HG03066 (cell line): Measurements from ENCODE around the gene RPH3AL.

ENCODE experiments used
- ATAC-seq: cut with Tn5 transposase; IDR thresholded peaks from one replicate; pipeline ENCODE4 v1.9.1; 2021; ENCODE audit warnings: low read depth; ENCODE audit not compliant: unreplicated experiment

RPH3AL gene, protein sequence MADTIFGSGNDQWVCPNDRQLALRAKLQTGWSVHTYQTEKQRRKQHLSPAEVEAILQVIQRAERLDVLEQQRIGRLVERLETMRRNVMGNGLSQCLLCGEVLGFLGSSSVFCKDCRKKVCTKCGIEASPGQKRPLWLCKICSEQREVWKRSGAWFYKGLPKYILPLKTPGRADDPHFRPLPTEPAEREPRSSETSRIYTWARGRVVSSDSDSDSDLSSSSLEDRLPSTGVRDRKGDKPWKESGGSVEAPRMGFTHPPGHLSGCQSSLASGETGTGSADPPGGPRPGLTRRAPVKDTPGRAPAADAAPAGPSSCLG

DNA sequence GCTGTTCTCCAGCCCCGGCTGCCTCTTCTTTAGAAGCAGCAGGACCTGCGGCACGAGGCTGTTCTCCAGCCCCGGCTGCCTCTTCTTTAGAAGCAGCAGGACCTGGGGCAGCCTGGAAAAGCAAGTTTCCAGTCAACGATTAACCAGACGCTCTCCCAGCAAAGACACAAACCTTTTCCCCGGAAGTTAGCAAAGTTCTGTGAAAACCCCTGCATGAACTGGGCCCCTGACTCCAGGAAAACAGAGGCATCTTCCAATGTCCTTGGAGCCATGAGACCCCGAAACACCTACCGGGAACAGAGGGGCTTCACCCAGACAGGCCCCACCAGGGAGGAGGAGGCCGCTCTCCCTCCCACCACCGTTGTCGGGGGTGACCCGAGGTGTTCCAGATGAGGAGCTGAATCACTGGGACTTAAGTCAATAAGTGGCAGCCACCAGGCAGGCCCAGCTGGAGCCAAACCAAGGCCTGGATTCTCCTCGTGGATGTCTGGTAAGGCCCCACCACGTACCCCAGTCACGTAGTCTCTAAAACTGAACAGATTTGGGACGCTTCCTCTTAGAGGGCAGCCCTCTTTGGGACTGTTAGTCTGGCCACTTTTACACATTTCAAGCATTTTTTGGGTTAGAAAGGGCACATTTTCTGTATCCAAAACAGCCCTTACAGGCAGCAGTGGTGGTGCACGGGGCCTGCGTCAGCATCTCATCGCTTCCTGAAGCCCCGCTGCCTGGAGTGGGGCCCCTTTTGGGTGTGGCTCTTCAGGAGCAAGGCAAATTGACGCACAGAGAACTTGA, at the start of gene RPH3AL:
RPH3AL (minus strand) TSS at position 387 of the 792 bp plus-strand sequence. CDS start 25,264 bp downstream, outside the sequence.
- ATAC-seq = no peak

DNA sequence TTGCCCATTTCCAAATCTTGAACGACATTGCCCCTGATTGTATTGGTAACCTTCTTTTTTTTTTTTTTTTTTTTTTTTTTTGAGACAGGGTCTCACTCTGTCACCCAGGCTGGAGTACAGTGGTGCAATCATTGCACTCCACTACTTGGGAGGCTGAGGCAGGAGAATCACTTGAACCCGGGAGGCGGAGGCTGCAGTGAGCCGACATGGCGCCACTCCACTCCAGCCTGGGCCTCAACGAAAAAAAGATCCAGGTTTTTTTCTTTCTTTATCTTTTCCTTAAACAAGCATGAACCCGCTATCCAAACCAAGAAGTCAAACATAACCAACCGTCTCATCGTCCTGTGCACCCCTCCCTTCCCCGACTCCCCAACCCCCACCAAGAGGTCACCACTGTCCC, 47.6 kb upstream of the RPH3AL start:
- ATAC-seq = no peak

GRCh38 chr17:396788-397187, 44.2 kb upstream of the RPH3AL start:
- no peak for ATAC-seq

- no peak for ATAC-seq
Measured at GRCh38 chr17:395974-396373, 43.4 kb upstream of the RPH3AL start.

DNA sequence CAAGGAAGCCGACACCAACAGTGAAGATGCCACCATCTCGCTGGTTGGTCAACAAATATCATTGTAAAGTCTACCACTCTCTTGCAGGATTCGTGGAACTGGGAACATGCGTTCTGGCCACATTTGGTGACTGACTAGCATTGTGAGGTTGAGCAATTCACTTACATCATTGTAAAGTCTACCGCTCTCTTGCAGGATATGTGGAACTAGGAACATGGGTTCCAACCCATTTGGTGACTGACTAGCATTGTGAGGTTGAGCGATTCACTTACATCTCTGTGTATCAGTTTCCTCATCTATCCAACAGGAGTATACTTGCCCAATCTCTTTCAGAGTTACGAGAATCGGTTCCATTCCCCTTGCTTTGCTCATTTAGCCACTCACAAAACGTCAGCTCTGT, 42.6 kb upstream of the RPH3AL start:
- no peak for ATAC-seq

- no peak for ATAC-seq
Measured at GRCh38 chr17:394718-395095, 42.1 kb upstream of the RPH3AL start.

- ATAC-seq = no peak
Measured at GRCh38 chr17:393806-394717, 41.5 kb upstream of the RPH3AL start.

GRCh38 chr17:391850-392249, 39.2 kb upstream of the RPH3AL start:
- ATAC-seq = no peak

DNA sequence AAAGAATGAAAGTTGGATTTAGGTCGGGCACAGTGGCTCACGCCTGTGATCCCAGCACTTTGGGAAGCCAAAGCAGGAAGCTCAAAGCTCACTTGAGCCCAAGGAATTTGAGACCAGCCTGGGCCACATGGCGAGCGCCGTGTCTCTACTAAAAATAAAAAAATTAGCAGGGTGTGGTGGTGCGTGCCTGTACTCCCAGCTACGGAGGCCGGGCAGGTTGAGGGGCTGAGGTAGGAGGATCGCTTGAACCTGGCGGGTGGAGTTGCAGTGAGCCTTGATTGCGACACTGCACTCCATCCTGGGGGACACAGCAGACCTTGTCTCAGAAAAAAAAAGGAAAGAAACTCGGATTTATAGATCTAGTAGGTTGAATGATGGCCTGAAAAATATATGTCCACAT, 37.4 kb upstream of the RPH3AL start:
- no peak for ATAC-seq

DNA sequence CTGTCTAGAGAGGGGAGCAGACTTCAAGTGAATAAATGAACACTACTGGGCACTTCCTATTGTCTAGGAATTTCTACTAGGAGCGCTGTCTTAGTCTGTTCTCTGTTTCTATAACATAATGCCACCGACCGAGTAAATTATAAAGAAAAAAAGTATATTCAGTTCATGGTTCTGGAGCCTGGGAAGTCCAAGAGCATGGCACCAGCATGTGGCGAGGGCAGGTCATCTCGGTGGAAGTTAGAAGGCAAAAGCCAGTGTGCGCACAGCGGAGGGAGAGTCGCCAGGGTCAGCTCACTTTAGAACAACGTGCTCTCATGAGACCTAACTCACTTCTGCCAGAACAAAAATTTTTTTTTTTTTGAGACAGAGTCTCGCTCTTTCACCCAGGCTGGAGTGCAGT, 35.5 kb upstream of the RPH3AL start:
- no peak for ATAC-seq

DNA sequence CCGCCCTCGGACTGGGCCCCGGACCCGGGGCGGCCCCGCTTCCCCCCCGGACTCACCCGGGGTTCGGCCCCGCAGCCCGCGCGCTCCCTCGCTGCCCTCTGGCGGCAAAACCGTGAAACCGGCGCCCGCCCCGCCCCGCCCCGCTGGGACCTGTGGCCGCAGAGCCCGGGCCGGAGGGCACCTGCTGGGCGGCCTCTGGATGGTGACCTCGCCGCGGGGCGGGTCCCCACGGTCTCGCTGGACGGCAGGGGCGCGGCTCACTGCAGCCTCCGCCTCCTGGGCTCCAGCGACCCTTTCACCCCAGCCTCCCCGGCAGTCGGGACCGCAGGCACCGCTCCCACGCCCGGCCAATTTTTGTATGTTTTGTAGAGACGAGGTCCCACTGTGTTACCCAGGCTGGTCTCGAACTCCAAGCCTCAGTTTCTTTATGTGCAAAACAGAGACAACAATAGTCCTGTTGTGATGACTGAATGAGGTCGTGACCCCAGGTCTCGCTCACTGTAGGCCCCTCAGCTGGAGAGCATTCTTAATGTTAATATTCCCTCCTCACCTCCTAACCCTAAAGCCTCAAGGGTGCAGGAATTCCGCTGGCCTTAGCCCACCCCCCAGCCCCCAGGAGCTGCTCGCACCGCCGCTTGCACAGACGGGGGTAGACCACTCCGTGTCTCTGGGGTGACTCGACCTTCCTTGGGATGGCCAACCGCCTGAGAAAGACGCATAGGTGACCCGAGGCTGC, 33.7 kb upstream of the RPH3AL start:
- ATAC-seq = peak; percentile 50

DNA sequence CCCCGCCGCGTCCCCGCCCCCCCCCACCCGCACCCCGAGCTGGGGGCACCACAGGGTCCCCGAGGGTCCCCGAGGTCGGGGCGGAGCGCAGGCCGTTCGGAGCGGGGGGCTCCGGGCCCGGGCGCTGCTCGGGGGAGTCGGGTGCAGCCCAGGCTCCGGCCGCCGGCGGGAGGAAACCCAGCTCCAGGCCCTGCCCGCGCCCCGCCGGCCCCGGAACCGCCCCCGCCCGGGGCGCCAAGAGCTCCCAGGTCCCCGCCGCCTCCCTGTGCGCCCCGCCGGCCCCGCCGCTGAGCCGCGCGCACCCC, 33.2 kb upstream of the RPH3AL start:
- ATAC-seq = peak; percentile 17

- no peak for ATAC-seq
Measured at GRCh38 chr17:385178-385835, 32.7 kb upstream of the RPH3AL start.

GRCh38 chr17:384622-385177, 32.1 kb upstream of the RPH3AL start:
- no peak for ATAC-seq

DNA sequence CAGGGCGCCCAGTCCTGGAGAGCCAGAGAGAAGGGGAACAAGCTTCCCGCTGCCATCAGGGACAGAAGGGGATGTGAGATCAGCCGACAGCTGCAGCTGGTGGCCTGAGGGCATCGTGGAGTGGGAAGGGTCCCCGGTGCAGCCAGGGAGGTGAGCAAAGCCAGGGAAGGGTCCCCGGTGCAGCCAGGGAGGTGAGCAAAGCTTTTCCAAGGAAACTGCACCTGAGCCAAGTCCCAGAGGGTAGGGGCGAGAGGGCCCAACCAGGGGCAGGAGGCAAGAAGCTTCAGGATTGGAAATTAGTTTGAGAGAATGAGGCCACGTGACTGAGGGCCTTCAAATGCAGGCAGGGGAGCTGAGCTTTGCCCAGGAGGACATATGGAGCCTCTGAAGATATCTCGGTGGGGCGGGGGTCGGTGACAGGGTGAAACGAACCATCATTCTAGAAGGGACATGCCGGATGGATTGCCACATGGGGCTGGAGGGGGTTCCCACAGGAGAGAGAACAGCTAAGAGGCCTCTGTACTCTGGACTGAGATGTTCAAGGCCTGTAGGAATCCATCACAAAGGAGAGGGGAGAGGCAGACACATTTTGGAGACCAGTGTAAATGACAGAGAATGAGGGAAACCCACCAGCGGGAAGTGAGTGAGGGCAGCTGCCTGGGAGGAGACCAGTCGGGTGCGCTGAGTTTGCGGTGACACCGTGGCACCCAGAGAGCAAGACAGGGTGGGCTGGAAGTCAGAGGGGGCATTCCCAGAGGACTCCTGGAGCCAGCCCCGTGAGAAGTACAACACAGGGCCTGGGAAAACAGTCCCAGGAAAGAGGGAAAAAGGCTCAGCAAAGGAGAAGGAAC, 31.4 kb upstream of the RPH3AL start:
- ATAC-seq = no peak

DNA sequence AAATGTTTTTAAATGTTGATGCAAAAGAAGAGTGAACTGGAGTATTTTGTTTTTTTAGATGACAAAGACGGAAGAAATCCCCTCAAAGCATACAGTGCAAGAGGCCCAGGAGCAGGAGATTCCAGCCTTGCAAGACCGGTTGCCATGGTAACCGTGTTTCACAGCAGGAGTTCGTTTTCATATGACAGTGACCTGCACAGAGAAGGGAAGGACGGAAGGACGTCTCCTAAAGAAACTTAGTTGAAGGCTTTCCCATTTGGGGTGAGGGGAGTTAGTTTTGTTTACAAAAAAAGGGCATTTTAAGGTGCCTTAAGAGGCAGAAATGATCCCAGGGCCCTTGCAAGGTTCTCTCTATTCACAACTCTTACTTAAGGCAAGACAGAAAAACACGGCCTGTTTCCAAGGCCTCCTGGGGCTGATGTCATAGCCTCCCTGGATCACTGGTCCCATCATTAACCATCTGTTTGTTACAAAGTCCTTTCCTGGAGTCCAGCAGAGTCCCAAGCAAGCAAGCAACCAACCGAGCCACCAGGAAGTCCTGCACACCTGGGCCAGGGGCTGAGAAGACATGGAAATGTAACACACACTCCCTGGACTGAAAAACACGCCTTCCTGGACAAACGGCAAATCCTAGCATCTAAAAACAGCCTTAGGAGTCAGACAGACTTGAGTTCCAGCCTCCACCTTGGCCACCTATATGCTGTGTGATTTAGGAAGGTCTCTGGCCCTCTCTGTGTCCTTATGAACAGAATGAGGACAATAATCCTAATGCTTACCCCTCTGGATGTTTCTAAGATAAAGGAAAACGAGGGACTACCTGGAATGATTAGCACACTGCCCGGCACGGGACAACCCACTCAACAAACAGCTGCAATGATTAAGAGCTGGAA, 30.3 kb upstream of the RPH3AL start:
- ATAC-seq = no peak

DNA sequence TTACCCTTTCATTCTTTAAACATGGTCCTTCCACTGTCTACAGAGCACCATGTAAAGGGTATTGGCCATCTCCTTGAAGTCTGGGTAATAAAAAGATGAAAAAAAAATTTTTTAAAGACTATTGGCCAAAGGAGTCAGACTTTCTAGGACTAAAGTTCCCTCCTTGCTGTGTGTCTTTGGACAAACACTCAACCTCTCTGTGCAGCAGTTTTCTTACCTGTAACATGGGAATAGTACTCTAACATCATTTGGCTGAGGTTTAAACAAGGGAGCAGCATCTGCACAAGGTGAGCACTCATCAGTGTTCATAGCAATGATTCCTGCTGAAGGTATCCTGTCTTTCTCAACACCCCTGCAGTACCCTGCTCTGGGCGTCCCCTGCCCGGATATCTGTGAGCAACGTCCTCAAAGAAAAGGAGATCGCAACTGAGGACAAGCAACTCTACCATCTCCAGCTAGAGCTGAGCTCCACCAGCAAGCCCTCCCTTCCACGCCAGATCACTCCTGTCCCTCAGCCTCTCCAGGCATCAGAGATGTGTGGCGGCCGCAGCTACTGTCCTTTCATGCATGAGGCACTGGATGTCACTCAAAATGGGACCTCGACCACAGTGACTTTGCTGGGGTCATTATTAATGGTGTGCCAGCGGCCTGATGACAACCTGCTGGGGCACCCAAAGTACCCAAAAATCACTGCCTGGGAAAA, 29.5 kb upstream of the RPH3AL start:
- ATAC-seq = no peak
